Trophoblast cell (in vitro differentiated cells and primary cell): ENCODE measurements around the gene PTP4A2.

Experiments used
- DNase-seq, 2 donors: peaks; one replicate each; pipeline ENCODE4 v3.0.0-alpha.2; 2016
- H2AFZ ChIP-seq: 2 replicates; pipeline ENCODE4 v1.6.1; 2013; ENCODE audit warnings: low read length, moderate library complexity, mild to moderate bottlenecking; ENCODE audit not compliant: insufficient read depth, poor library complexity
- H2AK5ac ChIP-seq: 2 replicates; pipeline ENCODE4 v1.6.1; 2013; ENCODE audit warnings: mild to moderate bottlenecking, low read length
- H2BK120ac ChIP-seq: 2 replicates; pipeline ENCODE4 v1.6.1; 2013; ENCODE audit warnings: low read length, mild to moderate bottlenecking, moderate library complexity; ENCODE audit not compliant: insufficient read depth, poor library complexity
- H2BK12ac ChIP-seq: 2 replicates; pipeline ENCODE4 v1.6.1; 2013; ENCODE audit warnings: mild to moderate bottlenecking, low read length, moderate library complexity
- H2BK5ac ChIP-seq: 2 replicates; pipeline ENCODE4 v1.6.1; 2013; ENCODE audit warnings: low read length, low read depth, moderate library complexity, mild to moderate bottlenecking; ENCODE audit not compliant: poor library complexity
- H3K14ac ChIP-seq: 2 replicates; pipeline ENCODE4 v1.6.1; 2013; ENCODE audit warnings: mild to moderate bottlenecking, low read length
- H3K18ac ChIP-seq: 2 replicates; pipeline ENCODE4 v1.6.1; 2013; ENCODE audit warnings: mild to moderate bottlenecking, low read length
- H3K23ac ChIP-seq: 2 replicates; pipeline ENCODE4 v1.6.1; 2013; ENCODE audit warnings: low read length
- H3K27ac ChIP-seq: 2 replicates; pipeline ENCODE4 v1.5.1; 2013; ENCODE audit warnings: low read depth, mild to moderate bottlenecking, inconsistent platforms, low read length, moderate library complexity
- H3K27me3 ChIP-seq: 2 replicates; pipeline ENCODE4 v1.6.1; 2013; ENCODE audit warnings: inconsistent platforms, mild to moderate bottlenecking, low read length, moderate library complexity; ENCODE audit not compliant: insufficient read depth
- H3K36me3 ChIP-seq, 2 experiments: 1 replicate in 1 of 2; 2 replicates in 1 of 2; pipeline ENCODE4 v1.6.1; 2013; ENCODE audit warnings: low read length in 2 of 2, mild to moderate bottlenecking in 2 of 2, moderate library complexity in 1 of 2; ENCODE audit not compliant: insufficient read depth in 2 of 2, control insufficient read depth in 1 of 2
- H3K4ac ChIP-seq: 2 replicates; pipeline ENCODE4 v1.6.1; 2013; ENCODE audit warnings: low read depth, mild to moderate bottlenecking, low read length, moderate library complexity
- H3K4me1 ChIP-seq, 2 experiments: 1 replicate in 1 of 2; 2 replicates in 1 of 2; pipeline ENCODE4 v1.6.1; 2013; ENCODE audit warnings: low read length in 2 of 2, mild to moderate bottlenecking in 2 of 2, moderate library complexity in 1 of 2; ENCODE audit not compliant: insufficient read depth in 2 of 2, control insufficient read depth in 1 of 2
- H3K4me2 ChIP-seq: 2 replicates; pipeline ENCODE4 v1.6.1; 2013; ENCODE audit warnings: inconsistent platforms, mild to moderate bottlenecking, low read length, moderate library complexity
- H3K4me3 ChIP-seq: 2 replicates; pipeline ENCODE4 v1.5.1; 2013; ENCODE audit warnings: mild to moderate bottlenecking, low read depth, low read length, inconsistent platforms
- H3K79me1 ChIP-seq: one replicate; pipeline ENCODE4 v1.6.1; 2013; ENCODE audit warnings: low read length
- H3K79me2 ChIP-seq: 2 replicates; pipeline ENCODE4 v1.6.1; 2013; ENCODE audit warnings: low read length, mild to moderate bottlenecking; ENCODE audit not compliant: control insufficient read depth, insufficient read depth, poor library complexity
- H3K9ac ChIP-seq: 2 replicates; pipeline ENCODE4 v1.6.1; 2013; ENCODE audit warnings: mild to moderate bottlenecking, low read length
- H3K9me3 ChIP-seq: 2 replicates; pipeline ENCODE4 v1.6.1; 2013; ENCODE audit warnings: low read depth, mild to moderate bottlenecking, control low read depth, inconsistent platforms, low read length; ENCODE audit not compliant: insufficient read depth
- H4K12ac ChIP-seq: 2 replicates; pipeline ENCODE4 v1.6.1; 2013; ENCODE audit warnings: low read depth, mild to moderate bottlenecking, low read length, moderate library complexity
- H4K8ac ChIP-seq: 2 replicates; pipeline ENCODE4 v1.6.1; 2013; ENCODE audit warnings: low read depth, mild to moderate bottlenecking, low read length, moderate library complexity
- H4K91ac ChIP-seq: one replicate; pipeline ENCODE4 v1.6.1; 2013; ENCODE audit warnings: low read depth, mild to moderate bottlenecking, low read length, moderate library complexity
- WGBS: extraction: QIAGEN DNeasy Blood & Tissue Kit; methylation state at CpG from one replicate; pipeline ENCODE4 v1.1.7; 2013; ENCODE audit warnings: missing lambda C conversion rate; ENCODE audit not compliant: insufficient read length, insufficient coverage; ENCODE audit errors: extremely low coverage; 5-methylcytosine and 5-hydroxymethylcytosine counted together

Gene PTP4A2

GRCh38 chr1:31977385-31978131, 39.4 kb upstream of the PTP4A2 start:
- no peak overlapping the region for H3K18ac ChIP-seq
- H2BK5ac ChIP-seq = no peak overlapping the region
- no peak overlapping the region for H3K4me3 ChIP-seq
- H3K9me3 ChIP-seq = no peaks in the 10 kb centered on the region
- no peaks in the 10 kb centered on the region for H3K27me3 ChIP-seq
- no peaks in the 10 kb centered on the region for H3K36me3 ChIP-seq
- no peaks in the 10 kb centered on the region for H3K79me1 ChIP-seq
- DNase-seq = no peak
- H3K79me2 ChIP-seq = no peaks in the 10 kb centered on the region
- no CpG with 5 or more reads among the region's 6 CpGs for WGBS
- no peak overlapping the region for H4K8ac ChIP-seq
- H3K9ac ChIP-seq = no peak overlapping the region
- H2AFZ ChIP-seq = no peak overlapping the region
- no peak overlapping the region for H2AK5ac ChIP-seq
- peaks cover 3 to 6% of the 10 kb centered on the region in 2 experiments for H3K4me1 ChIP-seq
- no peak overlapping the region for H3K23ac ChIP-seq
- no peak overlapping the region for H3K27ac ChIP-seq
- H4K12ac ChIP-seq = no peak overlapping the region
- H2BK120ac ChIP-seq = no peak overlapping the region
- H3K14ac ChIP-seq = no peak overlapping the region
- H3K4ac ChIP-seq = no peak overlapping the region
- no peak overlapping the region for H2BK12ac ChIP-seq
- H4K91ac ChIP-seq = no peak overlapping the region
- H3K4me2 ChIP-seq = no peak overlapping the region

GRCh38 chr1:31976401-31976800, 38.2 kb upstream of the PTP4A2 start:
- H3K18ac ChIP-seq = no peak overlapping the region
- H3K14ac ChIP-seq = no peak overlapping the region
- H3K36me3 ChIP-seq = no peaks in the 10 kb centered on the region
- H3K4ac ChIP-seq = no peak overlapping the region
- H2AK5ac ChIP-seq = no peak overlapping the region
- no peak overlapping the region for H3K27ac ChIP-seq
- H2BK5ac ChIP-seq = no peak overlapping the region
- WGBS = no CpG with 5 or more reads among the region's 1 CpG
- H2BK120ac ChIP-seq = no peak overlapping the region
- H3K9me3 ChIP-seq = no peaks in the 10 kb centered on the region
- no peaks in the 10 kb centered on the region for H3K27me3 ChIP-seq
- H3K9ac ChIP-seq = no peak overlapping the region
- DNase-seq = no peak
- no peak overlapping the region for H2BK12ac ChIP-seq
- no peaks in the 10 kb centered on the region for H3K79me1 ChIP-seq
- no peak overlapping the region for H2AFZ ChIP-seq
- H3K4me3 ChIP-seq = no peak overlapping the region
- no peak overlapping the region for H3K23ac ChIP-seq
- H4K91ac ChIP-seq = no peak overlapping the region
- H4K8ac ChIP-seq = no peak overlapping the region
- H4K12ac ChIP-seq = no peak overlapping the region
- no peak overlapping the region for H3K4me2 ChIP-seq
- no peaks in the 10 kb centered on the region for H3K79me2 ChIP-seq
- H3K4me1 ChIP-seq = peaks cover 0 to 6% of the 10 kb centered on the region in 2 experiments

- Histone ChIP-seq H3K4me3 (no peak overlapping the region), H3K79me1 (no peaks in the 10 kb centered on the region), H3K14ac (no peak overlapping the region), H3K27ac (no peak overlapping the region), H2BK12ac (no peak overlapping the region), H3K4me2 (no peak overlapping the region), H3K4me1 (no peaks in the 10 kb centered on the region), H3K9me3 (no peaks in the 10 kb centered on the region), H3K79me2 (no peaks in the 10 kb centered on the region), H2BK120ac (no peak overlapping the region), H2AFZ (no peak overlapping the region), H3K18ac (no peak overlapping the region), H3K36me3 (no peaks in the 10 kb centered on the region), H2BK5ac (no peak overlapping the region), H4K8ac (no peak overlapping the region), H3K27me3 (no peaks in the 10 kb centered on the region), H3K4ac (no peak overlapping the region), H3K23ac (no peak overlapping the region), H4K91ac (no peak overlapping the region), H2AK5ac (no peak overlapping the region), H3K9ac (no peak overlapping the region), H4K12ac (no peak overlapping the region)
- WGBS = no CpG with 5 or more reads among the region's 3 CpGs
- no peak for DNase-seq
These were observed 32.7 kb upstream of the PTP4A2 start for GRCh38 chr1:31970873-31971272.

- H4K91ac ChIP-seq = no peak overlapping the region
- no peak overlapping the region for H3K23ac ChIP-seq
- no peak overlapping the region for H3K4ac ChIP-seq
- H2AK5ac ChIP-seq = no peak overlapping the region
- H3K79me1 ChIP-seq = no peaks in the 10 kb centered on the region
- H3K9ac ChIP-seq = no peak overlapping the region
- H3K27me3 ChIP-seq = no peaks in the 10 kb centered on the region
- H3K4me2 ChIP-seq = no peak overlapping the region
- no peak overlapping the region for H3K14ac ChIP-seq
- no peaks in the 10 kb centered on the region for H3K79me2 ChIP-seq
- H2BK12ac ChIP-seq = no peak overlapping the region
- no peaks in the 10 kb centered on the region for H3K36me3 ChIP-seq
- H2AFZ ChIP-seq = no peak overlapping the region
- WGBS = no CpG with 5 or more reads among the region's 8 CpGs
- no peak for DNase-seq
- no peaks in the 10 kb centered on the region for H3K9me3 ChIP-seq
- no peak overlapping the region for H4K8ac ChIP-seq
- H3K18ac ChIP-seq = no peak overlapping the region
- H2BK120ac ChIP-seq = no peak overlapping the region
- no peaks in the 10 kb centered on the region for H3K4me1 ChIP-seq
- H4K12ac ChIP-seq = no peak overlapping the region
- no peak overlapping the region for H3K4me3 ChIP-seq
- H3K27ac ChIP-seq = no peak overlapping the region
- no peak overlapping the region for H2BK5ac ChIP-seq
These were observed 23.4 kb upstream of the PTP4A2 start for GRCh38 chr1:31961536-31961935.
